ENCODE results near the gene PPP1R16B.

The PPP1R16B gene

GRCh38 chr20:38945012-38945411 is 139.5 kb downstream of the PPP1R16B start:
- Histone ChIP-seq H3K27me3 (ENCODE audit: insufficient read depth, low read depth) (no peaks in the 10 kb centered on the region), H2AFZ (ENCODE audit: low read depth) (no peak overlapping the region), H3K4me2 (no peak overlapping the region), H3K9ac (no peak overlapping the region), H3K4me1 (ENCODE audit: low read depth, poor library complexity, severe bottlenecking) (no peaks in the 10 kb centered on the region), H3K4me3 (IDR thresholded peaks at IDR 0.05; ENCODE audit: insufficient read depth, low read depth, low read length) (no peak overlapping the region), H3K36me3 (ENCODE audit: insufficient read depth) (peaks cover 13% of the 10 kb centered on the region; the same call in 1 of the 2 replicates), H4K20me1 (ENCODE audit: insufficient read depth) (peaks cover 5% of the 10 kb centered on the region; the same call in 1 of the 2 replicates), H3K27ac (no peak overlapping the region), H3K79me2 (ENCODE audit: insufficient read depth, low read depth) (peaks cover 13% of the 10 kb centered on the region)
- TF ChIP-seq CTCF (conservative IDR thresholded peaks at IDR 0.05; ENCODE audit: low read depth, low read length): no peak

GRCh38 chr20:38946836-38947235 is 141.3 kb downstream of the PPP1R16B start:
- Histone ChIP-seq H3K36me3 (ENCODE audit: insufficient read depth) (peaks cover 18% of the 10 kb centered on the region; the same call in 1 of the 2 replicates), H3K27me3 (ENCODE audit: insufficient read depth, low read depth) (no peaks in the 10 kb centered on the region), H3K4me2 (no peak overlapping the region), H2AFZ (ENCODE audit: low read depth) (no peak overlapping the region), H4K20me1 (ENCODE audit: insufficient read depth) (no peaks in the 10 kb centered on the region), H3K27ac (no peak overlapping the region), H3K4me3 (IDR thresholded peaks at IDR 0.05; ENCODE audit: insufficient read depth, low read depth, low read length) (no peak overlapping the region), H3K4me1 (ENCODE audit: low read depth, poor library complexity, severe bottlenecking) (no peaks in the 10 kb centered on the region), H3K9ac (no peak overlapping the region), H3K79me2 (ENCODE audit: insufficient read depth, low read depth) (peaks cover 4% of the 10 kb centered on the region; the same call in 1 of the 2 replicates)
- no peak for TF ChIP-seq CTCF (conservative IDR thresholded peaks at IDR 0.05; ENCODE audit: low read depth, low read length)

DNA sequence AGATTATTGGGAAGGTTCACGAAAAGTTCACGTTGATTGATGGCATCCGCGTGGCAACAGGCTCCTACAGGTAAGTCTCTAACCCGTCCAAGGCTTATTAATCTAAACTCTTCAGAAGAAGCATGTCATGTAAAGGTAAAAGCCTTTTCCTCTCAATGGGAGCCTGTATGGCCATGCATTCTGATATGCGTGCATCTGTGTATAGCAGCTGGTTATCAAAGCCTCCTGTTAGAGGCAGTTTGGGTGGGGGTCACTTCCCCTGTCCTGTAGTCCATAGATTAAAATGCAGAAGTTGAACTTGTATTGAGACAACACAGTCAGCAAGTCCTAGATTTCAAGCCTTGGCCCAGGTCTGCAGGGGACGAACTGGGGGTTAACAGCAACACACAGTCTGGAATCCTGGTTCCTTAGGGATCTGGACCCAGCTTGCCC is 142.4 kb downstream of the PPP1R16B start:
- peaks cover 13% of the 10 kb centered on the region; the same call in 1 of the 2 replicates for H3K36me3 ChIP-seq (ENCODE audit: insufficient read depth)
- no peak overlapping the region for H3K27ac ChIP-seq
- H4K20me1 ChIP-seq (ENCODE audit: insufficient read depth): no peaks in the 10 kb centered on the region
- peaks cover 4% of the 10 kb centered on the region; the same call in 1 of the 2 replicates for H3K79me2 ChIP-seq (ENCODE audit: insufficient read depth, low read depth)
- H3K4me3 ChIP-seq (IDR thresholded peaks at IDR 0.05; ENCODE audit: insufficient read depth, low read depth, low read length): no peak overlapping the region
- no peak for TF ChIP-seq CTCF (conservative IDR thresholded peaks at IDR 0.05; ENCODE audit: low read depth, low read length)
- no peak overlapping the region for H3K4me2 ChIP-seq
- no peak overlapping the region for H3K9ac ChIP-seq
- no peaks in the 10 kb centered on the region for H3K4me1 ChIP-seq (ENCODE audit: low read depth, poor library complexity, severe bottlenecking)
- no peaks in the 10 kb centered on the region for H3K27me3 ChIP-seq (ENCODE audit: insufficient read depth, low read depth)
- H2AFZ ChIP-seq (ENCODE audit: low read depth): no peak overlapping the region

DNA sequence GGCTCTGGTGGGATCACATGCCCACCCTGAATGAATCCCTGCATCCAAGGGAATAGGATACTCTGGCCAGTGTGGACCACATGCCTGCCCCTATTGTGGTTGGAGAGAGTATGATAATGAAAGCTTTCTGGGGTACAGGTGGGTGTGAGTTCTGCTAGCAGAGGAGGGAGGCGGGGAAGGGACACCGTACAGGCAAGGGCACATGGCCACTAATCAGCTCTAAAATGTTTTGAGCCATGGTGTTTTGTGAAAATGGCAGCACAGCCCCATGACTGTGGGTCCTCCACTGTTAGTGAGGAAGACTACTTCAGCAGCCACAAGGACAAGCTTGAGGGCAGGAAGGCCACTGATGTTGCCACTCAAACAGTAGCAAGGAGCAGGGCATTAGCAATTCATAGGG is 144.8 kb downstream of the PPP1R16B start:
- no peak for TF ChIP-seq CTCF (conservative IDR thresholded peaks at IDR 0.05; ENCODE audit: low read depth, low read length)

More for the DNA sequence above, 144.8 kb downstream of the PPP1R16B start:
- H2AFZ ChIP-seq (ENCODE audit: low read depth): no peak overlapping the region
- H3K27me3 ChIP-seq (ENCODE audit: insufficient read depth, low read depth): no peaks in the 10 kb centered on the region
- H3K4me3 ChIP-seq (IDR thresholded peaks at IDR 0.05; ENCODE audit: insufficient read depth, low read depth, low read length): no peak overlapping the region
- no peaks in the 10 kb centered on the region for H3K79me2 ChIP-seq (ENCODE audit: insufficient read depth, low read depth)
- peaks cover 13% of the 10 kb centered on the region; the same call in 1 of the 2 replicates for H3K36me3 ChIP-seq (ENCODE audit: insufficient read depth)
- H3K4me2 ChIP-seq: no peak overlapping the region
- no peak overlapping the region for H3K9ac ChIP-seq
- no peak overlapping the region for H3K27ac ChIP-seq
- no peaks in the 10 kb centered on the region for H4K20me1 ChIP-seq (ENCODE audit: insufficient read depth)
- no peaks in the 10 kb centered on the region for H3K4me1 ChIP-seq (ENCODE audit: low read depth, poor library complexity, severe bottlenecking)
